Measurements from ENCODE around the gene RAB11FIP4. TPM values are rescaled to one million over a fixed set of nuclear protein-coding genes. Genes with fewer than 3 reads are reported as not detected.

RAB11FIP4 gene
- total and polyA plus RNA-seq, 2 of the 8 experiments (the other 6 are each of a cell fraction or from before 2014, with no cell fraction given), result 21.7 to 53.2 TPM

DNA sequence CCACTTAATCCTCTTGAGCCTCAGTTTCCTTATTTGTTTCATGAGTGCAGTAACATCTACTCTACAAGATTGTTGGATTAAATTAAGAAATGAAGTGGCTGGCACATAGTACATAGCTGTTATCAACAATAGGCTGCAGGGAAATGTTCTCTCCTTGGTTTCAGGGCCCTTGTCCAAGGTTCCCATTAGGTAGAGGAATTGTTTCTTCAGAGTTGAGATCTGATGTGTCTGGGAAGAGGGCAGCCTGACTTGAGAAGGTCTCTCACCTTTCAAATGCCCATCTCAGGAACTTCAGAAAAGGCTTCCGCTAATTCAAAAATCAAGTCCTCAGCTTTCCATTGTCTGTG lies 87.6 kb downstream of the RAB11FIP4 start (continued):
- TF ChIP-seq, protein P1, sequence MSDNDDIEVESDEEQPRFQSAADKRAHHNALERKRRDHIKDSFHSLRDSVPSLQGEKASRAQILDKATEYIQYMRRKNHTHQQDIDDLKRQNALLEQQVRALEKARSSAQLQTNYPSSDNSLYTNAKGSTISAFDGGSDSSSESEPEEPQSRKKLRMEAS (IDR thresholded peaks at IDR 0.05), result no peak
- TF ChIP-seq CHD1 (IDR thresholded peaks at IDR 0.05; ENCODE audit: low read depth, low read length), result no peak
